ENCODE results near the gene WDR18. TPM values are rescaled to one million over a fixed set of nuclear protein-coding genes. Genes with fewer than 3 reads are reported as not detected.

The WDR18 gene
- total RNA-seq, 1 donor from 2014 or later = 57.5 TPM

GRCh38 chr19:1040476-1041271, 56.5 kb downstream of the WDR18 start:
- intact Hi-C loops (cut with micrococcal nuclease) = loop anchor here (1.0 to 5.0 kb wide), 6 partner anchors 12 to 152 kb away; partner anchors contain the start of genes POLR2E, RNU6-2 and TMEM259

- intact Hi-C loops (cut with micrococcal nuclease) = loop anchor here (1.0 to 5.0 kb wide), 5 partner anchors 20 to 151 kb away; partner anchors contain the start of genes POLR2E, RNU6-2 and TMEM259
These were observed 57.2 kb downstream of the WDR18 start for GRCh38 chr19:1041272-1041834.

GRCh38 chr19:1041835-1042685, 57.9 kb downstream of the WDR18 start:
- intact Hi-C loops (cut with micrococcal nuclease) = loop anchor here (1.0 to 5.0 kb wide), 5 partner anchors 21 to 150 kb away; partner anchors contain the start of genes POLR2E, RNU6-2 and TMEM259

GRCh38 chr19:1042689-1043511, 58.8 kb downstream of the WDR18 start:
- intact Hi-C loops (cut with micrococcal nuclease) = loop anchor here (5.0 kb wide), 1 partner anchor 149 kb away; no protein-coding TSS in a partner anchor

Other genes starting within 250 kb of the WDR18 start
- not detected in 2 replicates for gene MISP, start 233.2 kb upstream of the WDR18 start, total RNA-seq
- gene PTBP1, start 186.9 kb upstream of the WDR18 start, total RNA-seq = 550 and 562 TPM in 2 replicates
- not detected in 2 replicates for gene PLPPR3, start 162.4 kb upstream of the WDR18 start, total RNA-seq
- not detected in 2 replicates for gene AZU1, start 156.5 kb upstream of the WDR18 start, total RNA-seq
- not detected in 2 replicates for gene PRTN3, start 143.3 kb upstream of the WDR18 start, total RNA-seq
- not detected in 2 replicates for gene ELANE, start 132.0 kb upstream of the WDR18 start, total RNA-seq
- gene CFD, start 124.7 kb upstream of the WDR18 start, total RNA-seq = 1.0 and 1.2 TPM in 2 replicates
- gene MED16, start 91.2 kb upstream of the WDR18 start, total RNA-seq = 64.3 and 74.3 TPM in 2 replicates
- gene RNU6-9, start 90.9 kb upstream of the WDR18 start, total RNA-seq = not detected in 2 replicates
- gene R3HDM4, start 71.1 kb upstream of the WDR18 start, total RNA-seq = 122 and 138 TPM in 2 replicates
- 1.1 and 2.2 TPM in 2 replicates for gene KISS1R, start 67.0 kb upstream of the WDR18 start, total RNA-seq
- gene ARID3A, start 58.3 kb upstream of the WDR18 start, total RNA-seq = 27.3 and 28.9 TPM in 2 replicates
- not detected in 2 replicates for gene GRIN3B, start 16.1 kb downstream of the WDR18 start, total RNA-seq
- 181 and 185 TPM in 2 replicates for gene TMEM259, start 36.8 kb downstream of the WDR18 start, total RNA-seq
- not detected in 2 replicates for gene RNU6-2, start 37.2 kb downstream of the WDR18 start, total RNA-seq
- gene CNN2, start 42.3 kb downstream of the WDR18 start, total RNA-seq = 436 and 459 TPM in 2 replicates
- gene ABCA7, start 55.8 kb downstream of the WDR18 start, total RNA-seq = 63.6 and 71.7 TPM in 2 replicates
- gene ARHGAP45, start 82.8 kb downstream of the WDR18 start, total RNA-seq = 471 and 479 TPM in 2 replicates
- gene POLR2E, start 111.0 kb downstream of the WDR18 start, total RNA-seq = 155 and 170 TPM in 2 replicates
- gene GPX4, start 119.6 kb downstream of the WDR18 start, total RNA-seq = 131 and 142 TPM in 2 replicates
- 164 and 179 TPM in 2 replicates for gene SBNO2, start 189.9 kb downstream of the WDR18 start, total RNA-seq
- gene STK11, start 221.4 kb downstream of the WDR18 start, total RNA-seq = 68.7 and 77.1 TPM in 2 replicates